ENCODE data around the gene RITA1. TPM values are rescaled to one million over a fixed set of nuclear protein-coding genes. Genes with fewer than 3 reads are reported as not detected.
"Not testable (repeated sequence)": the region's sequence is repeated elsewhere in the genome, so short reads cannot be mapped to it uniquely, and the experiment has no call there.

The RITA1 gene
- total RNA-seq (5.8 TPM), polyA plus RNA-seq (13.8 TPM)

- Histone ChIP-seq H3K4me1 (ENCODE audit: insufficient read depth) (no peaks in the 10 kb centered on the region), H3K36me3 (ENCODE audit: insufficient read depth) (no peaks in the 10 kb centered on the region), H3K27ac (ENCODE audit: low read depth) (peak within 1 kb of the TSS; percentile 96), H3K4me3 (ENCODE audit: low read depth, low read length) (peak within 1 kb of the TSS; percentile 75)
- under 1% methylated on average over 89 of the region's 89 CpGs for WGBS
- peak; percentile 31 for DNase-seq (ENCODE audit: extremely low spot score)
Measured at GRCh38 chr12:113185180-113186032, at the start of gene RITA1, which contains the start of gene DDX54. Gene RITA1, plus strand, starts transcription at chr12:113185721. Its CDS starts 1,026 bp downstream, at chr12:113186747. Gene DDX54, minus strand, starts transcription at chr12:113185478. Its CDS starts 27 bp downstream, at chr12:113185451.

- 35% methylated on average over 21 of the region's 21 CpGs for WGBS
Measured at GRCh38 chr12:113136128-113136989, 49.2 kb upstream of the RITA1 start.

GRCh38 chr12:113136990-113137511, 48.5 kb upstream of the RITA1 start:
- no peak overlapping the region for H3K27ac ChIP-seq (ENCODE audit: low read depth)
- WGBS: 82% methylated on average over 6 of the region's 6 CpGs
- H3K4me3 ChIP-seq (ENCODE audit: low read depth, low read length): no peak overlapping the region
- H3K36me3 ChIP-seq (ENCODE audit: insufficient read depth): no peaks in the 10 kb centered on the region
- no peak for DNase-seq (ENCODE audit: extremely low spot score)
- H3K4me1 ChIP-seq (ENCODE audit: insufficient read depth): no peaks in the 10 kb centered on the region

More at GRCh38 chr12:113136128-113136989, 49.2 kb upstream of the RITA1 start:
- H3K27ac ChIP-seq (ENCODE audit: low read depth): no peak overlapping the region
- no peaks in the 10 kb centered on the region for H3K36me3 ChIP-seq (ENCODE audit: insufficient read depth)
- no peaks in the 10 kb centered on the region for H3K4me1 ChIP-seq (ENCODE audit: insufficient read depth)
- H3K4me3 ChIP-seq (ENCODE audit: low read depth, low read length): no peak overlapping the region
- DNase-seq (ENCODE audit: extremely low spot score): no peak

- no peak overlapping the region for H3K4me3 ChIP-seq (ENCODE audit: low read depth, low read length)
- H3K27ac ChIP-seq (ENCODE audit: low read depth): no peak overlapping the region
- H3K4me1 ChIP-seq (ENCODE audit: insufficient read depth): no peaks in the 10 kb centered on the region
- DNase-seq (ENCODE audit: extremely low spot score): no peak
- no peaks in the 10 kb centered on the region for H3K36me3 ChIP-seq (ENCODE audit: insufficient read depth)
- WGBS: 82% methylated on average over 12 of the region's 12 CpGs
Measured at GRCh38 chr12:113137861-113138783, 47.4 kb upstream of the RITA1 start.

- H3K4me1 ChIP-seq (ENCODE audit: insufficient read depth): no peaks in the 10 kb centered on the region
- H3K27ac ChIP-seq (ENCODE audit: low read depth): no peak overlapping the region
- no peak overlapping the region for H3K4me3 ChIP-seq (ENCODE audit: low read depth, low read length)
- no peaks in the 10 kb centered on the region for H3K36me3 ChIP-seq (ENCODE audit: insufficient read depth)
- 77% methylated on average over 3 of the region's 3 CpGs for WGBS
- no peak for DNase-seq (ENCODE audit: extremely low spot score)
Measured at GRCh38 chr12:113138826-113139225, 46.7 kb upstream of the RITA1 start.

GRCh38 chr12:113140706-113141105, 44.8 kb upstream of the RITA1 start:
- no peak overlapping the region for H3K27ac ChIP-seq (ENCODE audit: low read depth)
- no peak overlapping the region for H3K4me3 ChIP-seq (ENCODE audit: low read depth, low read length)
- H3K36me3 ChIP-seq (ENCODE audit: insufficient read depth): no peaks in the 10 kb centered on the region
- DNase-seq (ENCODE audit: extremely low spot score): no peak
- H3K4me1 ChIP-seq (ENCODE audit: insufficient read depth): no peaks in the 10 kb centered on the region
- WGBS: 77% methylated on average over 7 of the region's 7 CpGs

GRCh38 chr12:113141716-113142115, 43.8 kb upstream of the RITA1 start:
- H3K4me1 ChIP-seq (ENCODE audit: insufficient read depth); DNase-seq (ENCODE audit: extremely low spot score); H3K27ac ChIP-seq (ENCODE audit: low read depth); H3K4me3 ChIP-seq (ENCODE audit: low read depth, low read length); H3K36me3 ChIP-seq (ENCODE audit: insufficient read depth): not testable (repeated sequence)
- WGBS: 74% methylated on average over 3 of the region's 3 CpGs

- H3K27ac ChIP-seq (ENCODE audit: low read depth): no peak overlapping the region
- DNase-seq (ENCODE audit: extremely low spot score): no peak
- no peaks in the 10 kb centered on the region for H3K36me3 ChIP-seq (ENCODE audit: insufficient read depth)
- H3K4me3 ChIP-seq (ENCODE audit: low read depth, low read length): no peak overlapping the region
- 63% methylated on average over 17 of the region's 17 CpGs for WGBS
- H3K4me1 ChIP-seq (ENCODE audit: insufficient read depth): no peaks in the 10 kb centered on the region
Measured at GRCh38 chr12:113142173-113142885, 43.2 kb upstream of the RITA1 start.

- DNase-seq (ENCODE audit: extremely low spot score): no peak
- H3K27ac ChIP-seq (ENCODE audit: low read depth): no peak overlapping the region
- H3K4me3 ChIP-seq (ENCODE audit: low read depth, low read length): no peak overlapping the region
- H3K4me1 ChIP-seq (ENCODE audit: insufficient read depth): no peaks in the 10 kb centered on the region
- 73% methylated on average over 5 of the region's 5 CpGs for WGBS
- H3K36me3 ChIP-seq (ENCODE audit: insufficient read depth): no peaks in the 10 kb centered on the region
Measured at GRCh38 chr12:113142886-113143332, 42.6 kb upstream of the RITA1 start.

GRCh38 chr12:113143959-113144358, 41.6 kb upstream of the RITA1 start:
- Histone ChIP-seq H3K27ac (ENCODE audit: low read depth) (no peak overlapping the region), H3K36me3 (ENCODE audit: insufficient read depth) (no peaks in the 10 kb centered on the region), H3K4me1 (ENCODE audit: insufficient read depth) (no peaks in the 10 kb centered on the region), H3K4me3 (ENCODE audit: low read depth, low read length) (no peak overlapping the region)
- no peak for DNase-seq (ENCODE audit: extremely low spot score)
- 89% methylated on average over 8 of the region's 8 CpGs for WGBS

GRCh38 chr12:113144806-113145205, 40.7 kb upstream of the RITA1 start:
- no peak overlapping the region for H3K4me3 ChIP-seq (ENCODE audit: low read depth, low read length)
- 77% methylated on average over 5 of the region's 5 CpGs for WGBS
- H3K27ac ChIP-seq (ENCODE audit: low read depth): no peak overlapping the region
- no peaks in the 10 kb centered on the region for H3K36me3 ChIP-seq (ENCODE audit: insufficient read depth)
- DNase-seq (ENCODE audit: extremely low spot score): no peak
- H3K4me1 ChIP-seq (ENCODE audit: insufficient read depth): no peaks in the 10 kb centered on the region
